SK-N-SH (cell line): ENCODE results near the gene PDE4D.

Source experiments
- CTCF ChIP-seq: fragments of 200-600 bp; sonication (generic); IDR thresholded peaks from 2 replicates; pipeline ENCODE4 v1.6.1; 2017; ENCODE audit warnings: antibody characterized with exemption, mild to moderate bottlenecking, moderate library complexity
- EP300 ChIP-seq, 2 experiments: IDR thresholded peaks; 2 replicates each; pipeline versions ENCODE4 v1.4.0 to v1.6.1; 2012; ENCODE audit warnings: borderline replicate concordance in 1 of 2, low read depth in 1 of 2, low read length in 1 of 2
- EZH2phosphoT487 ChIP-seq: fragments of 200-600 bp; sonication (generic); IDR thresholded peaks from 2 replicates; pipeline ENCODE4 v1.6.1; 2017; ENCODE audit warnings: low read depth, mixed run types, mild to moderate bottlenecking, antibody characterized with exemption, moderate library complexity, borderline replicate concordance
- FOSL2 ChIP-seq: IDR thresholded peaks from 2 replicates; pipeline ENCODE4 v1.4.0; 2012; ENCODE audit warnings: low read depth, mild to moderate bottlenecking, moderate library complexity, borderline replicate concordance
- FOXM1 ChIP-seq: IDR thresholded peaks from 2 replicates; pipeline ENCODE4 v1.4.0; 2012; ENCODE audit warnings: low read depth, mild to moderate bottlenecking
- MAX ChIP-seq: IDR thresholded peaks from 2 replicates; pipeline ENCODE4 v1.4.0; 2012; ENCODE audit warnings: low read depth
- NFIC ChIP-seq: IDR thresholded peaks from 2 replicates; pipeline ENCODE4 v1.4.0; 2012; ENCODE audit warnings: borderline replicate concordance
- POLR2AphosphoS5 ChIP-seq: IDR thresholded peaks from 2 replicates; pipeline ENCODE4 v1.6.1; 2012; ENCODE audit warnings: low read depth, low read length
- RAD21 ChIP-seq: IDR thresholded peaks from 2 replicates; pipeline ENCODE4 v1.6.1; 2012; ENCODE audit warnings: mild to moderate bottlenecking, low read length
- REST ChIP-seq: IDR thresholded peaks from 2 replicates; pipeline ENCODE4 v1.6.1; 2012; ENCODE audit warnings: mild to moderate bottlenecking, low read depth, low read length, moderate library complexity
- RFX5 ChIP-seq: IDR thresholded peaks from 2 replicates; pipeline ENCODE4 v1.6.1; 2012; ENCODE audit warnings: mild to moderate bottlenecking, improper control_type of control experiment, low read length
- TAF1 ChIP-seq: IDR thresholded peaks from 2 replicates; pipeline ENCODE4 v1.6.1; 2012; ENCODE audit warnings: low read depth, mild to moderate bottlenecking, low read length, moderate library complexity, borderline replicate concordance

GRCh38 chr5:59424515-59424914, 469.0 kb downstream of the PDE4D start:
- TF ChIP-seq CTCF: no peak
- TF ChIP-seq POLR2AphosphoS5: no peak
- TF ChIP-seq RAD21: no peak
- no peak for TF ChIP-seq NFIC
- no peak for TF ChIP-seq TAF1
- no peak for TF ChIP-seq MAX
- TF ChIP-seq FOSL2: no peak
- TF ChIP-seq REST: no peak
- no peak for TF ChIP-seq EP300 (IDR thresholded peaks at IDR 0.05; ENCODE audit: borderline replicate concordance in 1 of 2, low read depth in 1 of 2, low read length in 1 of 2)
- no peak for TF ChIP-seq EZH2phosphoT487
- no peak for TF ChIP-seq RFX5
- no peak for TF ChIP-seq FOXM1
